RPMI8226 (cell line): ENCODE measurements around the gene TMEM53.

Experiments used
- DNase-seq: peaks from one replicate; pipeline ENCODE4 v3.0.0-alpha.2; 2015

The TMEM53 gene

DNA sequence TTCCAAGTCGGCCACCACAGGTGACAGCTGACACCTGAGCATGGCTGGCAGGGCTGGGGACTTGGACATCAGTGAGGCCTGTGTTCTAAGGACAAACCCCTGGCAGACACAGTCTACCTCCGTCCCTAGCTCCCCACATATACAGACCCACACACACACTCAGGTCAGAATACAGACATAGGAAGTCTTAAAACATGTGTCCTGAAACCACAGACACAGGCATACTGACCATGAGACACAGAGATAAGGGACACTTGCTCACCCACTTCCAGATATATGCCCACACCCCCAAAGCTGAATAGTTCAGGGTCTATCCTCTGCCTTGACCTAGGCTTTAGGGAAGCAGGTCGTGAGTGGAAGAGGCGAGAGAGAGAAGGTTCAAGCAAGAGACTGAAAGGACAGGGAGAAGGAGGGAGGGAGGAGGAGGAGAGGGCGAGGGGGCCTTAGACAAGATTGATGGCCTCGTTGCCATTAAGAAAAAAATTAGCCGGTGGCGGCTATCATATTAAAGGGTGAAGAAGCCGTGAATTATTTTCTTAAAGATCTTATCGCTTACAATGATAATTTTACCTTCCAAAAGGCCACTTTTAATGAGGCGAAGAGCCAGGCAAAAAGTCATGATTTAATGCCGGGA, 49.9 kb downstream of the TMEM53 start:
- no peak for DNase-seq

- no peak for DNase-seq
These were observed 52.4 kb downstream of the TMEM53 start for GRCh38 chr1:44621841-44622286.

DNA sequence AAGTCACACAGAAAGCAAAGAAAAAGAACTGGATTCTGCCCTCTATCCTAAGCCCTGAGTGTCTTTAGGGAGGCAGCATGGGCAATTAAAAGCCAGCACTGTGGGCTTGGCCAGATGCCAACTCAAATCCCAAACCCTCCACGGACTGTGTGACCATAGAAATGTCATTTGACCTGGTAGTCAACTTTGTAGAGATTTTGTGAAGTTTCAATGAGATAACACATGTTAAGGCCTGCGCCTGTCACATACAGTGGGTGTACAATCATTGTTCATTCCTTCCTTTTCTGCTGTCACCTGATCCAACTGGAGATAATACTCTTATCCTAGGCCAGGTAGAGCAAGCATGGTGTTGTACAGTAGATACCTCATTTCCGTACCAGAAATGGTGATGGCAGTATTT, 54.2 kb downstream of the TMEM53 start:
- DNase-seq, result no peak

GRCh38 chr1:44619261-44619900, 54.9 kb downstream of the TMEM53 start:
- no peak for DNase-seq

DNA sequence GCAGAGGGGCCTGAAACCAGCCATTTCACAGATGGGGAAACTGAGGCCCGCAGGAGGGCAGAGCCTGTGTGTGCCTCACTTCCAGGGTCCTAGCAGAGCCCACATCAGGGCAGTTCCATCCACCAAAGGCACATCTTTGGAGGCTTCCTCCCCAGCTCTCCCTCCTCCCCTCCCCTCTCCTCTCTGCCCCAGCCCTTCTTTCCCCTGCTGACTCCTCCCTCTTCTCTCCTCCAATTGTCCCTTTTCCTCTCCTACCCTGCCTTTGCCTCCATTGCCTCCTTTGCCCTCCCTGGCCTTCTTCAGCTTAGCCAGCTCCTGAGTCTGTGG, 56.6 kb downstream of the TMEM53 start:
- no peak for DNase-seq

GRCh38 chr1:44616991-44617702, 57.1 kb downstream of the TMEM53 start:
- DNase-seq, result no peak

GRCh38 chr1:44616284-44616990, 57.8 kb downstream of the TMEM53 start:
- no peak for DNase-seq

GRCh38 chr1:44613941-44614340, 60.3 kb downstream of the TMEM53 start:
- no peak for DNase-seq

- DNase-seq, result no peak
These were observed 62.4 kb downstream of the TMEM53 start for GRCh38 chr1:44611866-44612265.

GRCh38 chr1:44611419-44611818, 62.9 kb downstream of the TMEM53 start:
- no peak for DNase-seq

GRCh38 chr1:44610527-44611148, 63.6 kb downstream of the TMEM53 start:
- no peak for DNase-seq

DNA sequence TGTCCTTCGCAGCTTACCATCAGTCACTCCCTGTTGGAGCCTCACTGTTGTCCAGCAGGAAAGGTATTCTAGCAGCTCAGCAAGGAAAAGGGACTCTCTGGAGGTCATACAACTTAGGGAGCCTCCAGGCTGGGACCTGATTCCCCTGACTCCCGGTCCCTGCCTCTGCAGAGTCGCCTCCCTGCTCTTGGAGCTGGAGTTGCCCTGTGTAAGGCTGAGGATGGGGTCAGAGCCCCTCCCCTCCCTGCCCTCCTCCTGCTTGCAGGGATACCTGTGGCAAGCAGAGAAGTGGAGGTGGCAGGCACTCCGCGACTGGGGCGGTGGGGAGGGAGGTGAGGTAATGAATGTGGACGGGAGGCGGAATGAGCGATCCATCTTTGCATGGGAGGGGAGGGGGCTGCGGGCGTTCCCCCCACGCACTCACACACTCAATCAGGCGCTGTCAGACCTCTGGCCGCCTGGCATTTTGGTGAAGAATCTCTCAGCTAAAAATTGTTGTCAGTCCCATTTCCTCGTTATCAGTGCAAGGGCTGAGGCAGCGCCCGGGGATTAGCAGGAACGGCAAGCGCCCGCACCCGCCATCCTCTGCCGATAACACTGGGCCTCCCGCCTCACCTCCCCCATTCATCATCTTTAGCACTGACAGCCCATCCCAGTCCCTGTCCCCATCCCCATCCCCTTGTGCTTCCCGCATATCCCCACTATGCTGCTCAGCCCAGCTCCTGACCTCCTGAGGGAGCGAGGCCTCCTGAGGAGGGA, 64.3 kb downstream of the TMEM53 start:
- no peak for DNase-seq

- DNase-seq, result peak; percentile 69
These were observed 64.9 kb downstream of the TMEM53 start for GRCh38 chr1:44609412-44609767.

- DNase-seq, result peak; percentile 26
These were observed 66.1 kb downstream of the TMEM53 start for GRCh38 chr1:44608141-44608540.

DNA sequence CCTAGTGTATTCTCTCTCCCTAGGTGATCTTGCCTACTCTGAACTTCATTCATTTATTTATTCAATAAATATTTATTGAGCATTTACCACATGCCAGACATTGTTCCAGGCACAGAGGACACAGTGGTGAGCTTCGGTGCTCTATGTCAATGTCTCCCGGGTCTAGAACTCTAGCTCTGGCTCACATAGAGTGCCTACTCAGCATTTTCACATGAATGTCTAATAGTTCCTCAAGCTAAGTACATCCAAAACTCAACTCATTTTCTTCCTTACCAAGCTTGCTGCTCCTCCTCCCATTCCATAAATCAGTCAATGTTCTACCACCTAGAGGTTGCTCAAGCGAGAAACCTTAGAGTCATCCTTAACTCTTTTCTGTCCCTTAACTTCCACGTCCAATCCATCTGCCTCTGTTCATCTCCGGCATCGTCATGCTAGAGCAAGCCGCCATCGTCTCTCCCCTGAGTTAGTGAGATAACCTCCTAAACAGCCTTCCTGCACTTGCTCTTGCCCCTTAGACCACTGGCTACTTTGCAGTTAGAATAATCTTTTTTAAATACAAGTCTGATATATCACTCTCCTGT, 67.5 kb downstream of the TMEM53 start:
- DNase-seq, result no peak

GRCh38 chr1:44605914-44606615, 68.2 kb downstream of the TMEM53 start:
- no peak for DNase-seq

DNA sequence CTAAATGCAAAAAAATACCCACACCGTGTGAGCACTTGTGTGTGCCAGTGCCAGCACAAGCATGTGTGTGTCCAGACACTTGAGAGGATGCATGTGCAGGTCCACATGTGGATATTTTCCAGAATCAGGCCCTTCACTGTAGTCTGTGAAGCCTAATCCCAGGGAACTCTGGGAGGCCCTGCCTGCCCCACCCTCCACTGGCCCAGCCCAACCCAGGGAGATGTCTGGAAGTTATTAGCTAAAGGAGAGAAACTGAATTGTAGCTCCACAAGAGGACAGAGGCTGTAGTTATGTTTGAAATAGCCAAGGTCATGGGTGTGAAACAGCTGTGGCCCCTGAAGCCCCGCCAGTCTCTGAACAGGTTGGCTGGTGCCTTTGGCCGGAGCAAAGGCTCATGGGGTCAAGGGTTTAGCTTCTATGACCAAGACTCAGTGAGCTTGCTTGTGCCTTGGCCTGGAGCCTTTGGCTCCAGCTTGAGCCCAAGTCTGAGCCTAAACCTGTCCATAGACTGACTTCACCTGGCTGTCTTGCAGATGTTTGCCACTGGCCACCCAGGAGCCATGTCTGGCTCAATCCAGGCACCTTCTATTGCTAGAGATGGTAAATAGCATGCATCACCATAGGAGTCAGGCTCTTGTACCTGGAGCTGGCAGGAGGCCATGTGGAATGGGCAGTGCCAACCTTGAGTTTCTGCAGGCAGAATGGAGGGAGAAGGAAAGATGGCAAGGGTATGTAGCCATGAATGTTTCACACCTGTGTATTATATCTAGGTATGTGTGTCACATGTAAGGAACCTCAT, 69.9 kb downstream of the TMEM53 start:
- DNase-seq, result no peak

- peak; percentile 49 for DNase-seq
These were observed 70.6 kb downstream of the TMEM53 start for GRCh38 chr1:44603718-44604117.
